GM12878 (cell line): Measurements from ENCODE around the gene CNTN2. TPM values are rescaled to one million over a fixed set of nuclear protein-coding genes. Genes with fewer than 3 reads are reported as not detected.

Experiments used
- ATAC-seq: fragments of 200-7000 bp; cut with Tn5 transposase; 3 replicates; pipeline ENCODE4 v1.9.1; 2020; ENCODE audit warnings: mild to moderate bottlenecking, moderate library complexity
- BruUV-seq: library from RNA; stranded (reverse); fragments of 400-500 nt; replicated peaks from 2 replicates; lab custom pipeline; 2021; lab: Mats Ljungman, UMichigan
- CTCF ChIA-PET: fragments of 300-600 bp; sonication (Branson Sonifier 250); formaldehyde crosslinking; extraction: SDS; loops from one replicate; lab custom pipeline; 2021; ENCODE audit warnings: inconsistent platforms; lab: Yijun Ruan, JAX
- POLR2A ChIA-PET: fragments of 350-600 bp; formaldehyde crosslinking; extraction: SDS; loops from one replicate; lab custom pipeline; 2021; ENCODE audit warnings: inconsistent platforms; lab: Charles Lee
- RAD21 ChIA-PET: fragments of 300-600 bp; sonication (Branson Sonifier 250); formaldehyde crosslinking; loops from one replicate; lab custom pipeline; 2023; ENCODE audit warnings: antibody characterized with exemption; ENCODE audit not compliant: unreplicated experiment; lab: Charles Lee
- SMC1A ChIA-PET: fragments of 300-600 bp; sonication (Branson Sonifier 250); formaldehyde crosslinking; loops from one replicate; lab custom pipeline; 2023; ENCODE audit not compliant: unreplicated experiment, uncharacterized antibody; lab: Charles Lee
- DNase-seq: peaks from one replicate; pipeline ENCODE4 v3.0.0-alpha.2; 2011; ENCODE audit warnings: low read depth, low spot score
- FAIRE-seq: peaks from 3 replicates; lab custom pipeline; 2011; peaks lifted over from hg19 to GRCh38; lab: Jason Lieb, UNC
- H2AFZ ChIP-seq: 2 replicates; pipeline ENCODE4 v1.6.0; 2011; ENCODE audit warnings: low read depth, low read length, control low read depth; ENCODE audit not compliant: control insufficient read depth
- H3K27ac ChIP-seq: 2 replicates; pipeline ENCODE4 v1.5.1; 2011; ENCODE audit warnings: control low read depth; ENCODE audit not compliant: control insufficient read depth, insufficient read depth
- H3K27me3 ChIP-seq, 2 experiments: replicated peaks in 1 of 2; 2 replicates each; pipeline versions ENCODE4 v1.6.0 to v1.6.1; 2011; ENCODE audit warnings: low read length in 1 of 2; ENCODE audit not compliant: control insufficient read depth in 2 of 2, insufficient read depth in 2 of 2
- H3K36me3 ChIP-seq, 2 experiments: 2 replicates each; pipeline ENCODE4 v1.5.1; 2011; ENCODE audit warnings: low read length in 1 of 2; ENCODE audit not compliant: control insufficient read depth in 2 of 2, insufficient read depth in 2 of 2
- H3K4me1 ChIP-seq: 2 replicates; pipeline ENCODE4 v1.6.1; 2011; ENCODE audit warnings: mild to moderate bottlenecking, low read length, moderate library complexity, mixed read lengths; ENCODE audit not compliant: control insufficient read depth, insufficient read depth
- H3K4me2 ChIP-seq: 2 replicates; pipeline ENCODE4 v1.6.0; 2011; ENCODE audit warnings: control low read depth; ENCODE audit not compliant: control insufficient read depth, insufficient read depth
- H3K4me3 ChIP-seq: fragments of 200-600 bp; sonication (generic); 2 replicates; pipeline ENCODE4 v1.5.1; 2016
- H3K79me2 ChIP-seq: 2 replicates; pipeline ENCODE4 v1.6.0; 2011; ENCODE audit warnings: low read length; ENCODE audit not compliant: control insufficient read depth, insufficient read depth
- H3K9ac ChIP-seq: 2 replicates; pipeline ENCODE4 v1.8.0; 2011; ENCODE audit warnings: low read length, control low read depth, mixed read lengths; ENCODE audit not compliant: control insufficient read depth, insufficient read depth
- H3K9me3 ChIP-seq: replicated peaks from 3 replicates; pipeline ENCODE4 v1.5.1; 2011; ENCODE audit warnings: mild to moderate bottlenecking, low read length; ENCODE audit not compliant: control insufficient read depth, insufficient read depth
- H4K20me1 ChIP-seq: 2 replicates; pipeline ENCODE4 v1.6.0; 2011; ENCODE audit not compliant: control insufficient read depth, insufficient read depth
- ASH2L ChIP-seq: fragments of 300-600, 200-600 bp; sonication (generic); IDR thresholded peaks from 2 replicates; pipeline ENCODE4 v1.6.1; 2017; ENCODE audit warnings: low read depth, mild to moderate bottlenecking, borderline replicate concordance
- CREM ChIP-seq: IDR thresholded peaks from 2 replicates; pipeline ENCODE4 v1.6.1; 2014; ENCODE audit warnings: antibody characterized with exemption, low read depth
- ELK1 ChIP-seq: IDR thresholded peaks from 2 replicates; pipeline ENCODE4 v1.6.1; 2012; ENCODE audit warnings: low read depth, low read length, improper control_type of control experiment
- GATAD2B ChIP-seq: fragments of 450-650 bp; conservative IDR thresholded peaks from 2 replicates; pipeline ENCODE4 v1.6.1; 2017; ENCODE audit warnings: low read depth, mild to moderate bottlenecking, moderate library complexity
- IKZF1 ChIP-seq: fragments of 450-650 bp; conservative IDR thresholded peaks from 2 replicates; pipeline ENCODE4 v1.6.1; 2017; ENCODE audit warnings: antibody characterized with exemption, mild to moderate bottlenecking
- IRF3 ChIP-seq: fragments of 450-650 bp; IDR thresholded peaks from 2 replicates; pipeline ENCODE4 v1.6.1; 2014; ENCODE audit warnings: mild to moderate bottlenecking
- MAX ChIP-seq: IDR thresholded peaks from 2 replicates; pipeline ENCODE4 v1.6.1; 2012; ENCODE audit warnings: low read depth, low read length, improper control_type of control experiment
- RFX5 ChIP-seq: IDR thresholded peaks from 2 replicates; pipeline ENCODE4 v1.6.1; 2011; ENCODE audit warnings: low read depth, low read length, improper control_type of control experiment
- YBX1 ChIP-seq: fragments of 450-650 bp; IDR thresholded peaks from 2 replicates; pipeline ENCODE4 v1.6.1; 2016; ENCODE audit warnings: antibody characterized with exemption
- ZBED1 ChIP-seq: IDR thresholded peaks from 2 replicates; pipeline ENCODE4 v1.6.1; 2016; ENCODE audit warnings: borderline replicate concordance
- ZNF592 ChIP-seq: fragments of 450-650 bp; IDR thresholded peaks from 2 replicates; pipeline ENCODE4 v1.6.1; 2017; ENCODE audit warnings: mild to moderate bottlenecking, moderate library complexity
- ZNF687 ChIP-seq: fragments of 450-650 bp; IDR thresholded peaks from 2 replicates; pipeline ENCODE4 v1.6.1; 2017; ENCODE audit warnings: mild to moderate bottlenecking, moderate library complexity
- WGBS: methylation state at CpG from one replicate; pipeline ENCODE4 v1.1.6; 2016; ENCODE audit warnings: low lambda C conversion rate; ENCODE audit not compliant: insufficient replicate concordance, insufficient coverage; ENCODE audit errors: missing lambda C conversion rate; 5-methylcytosine and 5-hydroxymethylcytosine counted together
- in situ Hi-C: fragments of 300-500 bp; cut with MboI; formaldehyde crosslinking; loops from 9 replicates; pipeline ENCODE4 v1.14.3; 2018; ENCODE audit warnings: mixed read lengths
- intact Hi-C: fragments of 100-400 bp; cut with micrococcal nuclease; formaldehyde crosslinking; loops from one replicate; pipeline ENCODE4 v1.14.2; 2022; ENCODE audit not compliant: unreplicated experiment
- polyA plus RNA-seq, 11 experiments: library from polyadenylated mRNA; depleted of rRNA in 4 of 11; unstranded in 6 of 11; stranded (reverse) in 5 of 11; fragments of >200 nt; fragmentation: Nextera tagmentation in 4 of 11; fragmentation: Illumina TruSeq in 1 of 11; extraction: Ambion mirVana in 4 of 11; extraction: Trizol in 1 of 11; gene quantifications; 1 replicate in 1 of 11; 2 replicates in 10 of 11; pipeline versions ENCODE4 v1.2.1 to v1.2.3, GENCODE V29; 2011 to 2016; ENCODE audit warnings: inconsistent platforms in 2 of 11, missing spikeins in 2 of 11, low read depth in 1 of 11
- total RNA-seq, 4 experiments: library from RNA; depleted of rRNA in 3 of 4; stranded (reverse); fragments of >200 nt in 3 of 4; fragmentation: Illumina TruSeq in 1 of 4; extraction: Trizol in 1 of 4; gene quantifications; 2 replicates each; pipeline versions ENCODE4 v1.2.1 to v1.2.3, GENCODE V29; 2013 to 2021

Gene CNTN2
- total and polyA plus RNA-seq, 10 of the 15 experiments (the other 5 are each of a cell fraction or from before 2014, with no cell fraction given): 0.03 TPM; not detected in 9

- FAIRE-seq: no peak
- intact Hi-C loops (no loop called here), in situ Hi-C loops (no loop called here)
- 40% methylated on average over 7 of the region's 7 CpGs for WGBS
- Histone ChIP-seq H3K4me2 (no peak overlapping the region), H3K4me3 (no peak overlapping the region), H2AFZ (no peak overlapping the region), H3K4me1 (no peaks in the 10 kb centered on the region), H3K27me3 (peaks cover 2% of the 10 kb centered on the region in 2 experiments; a peak in 3 of 4 replicates), H3K9ac (no peak overlapping the region), H3K36me3 (no peaks in the 10 kb centered on the region), H3K9me3 (no peaks in the 10 kb centered on the region), H4K20me1 (no peaks in the 10 kb centered on the region), H3K27ac (no peak overlapping the region), H3K79me2 (no peaks in the 10 kb centered on the region)
- POLR2A ChIA-PET: no interaction called here
- no peak for ATAC-seq
- SMC1A ChIA-PET: no interaction called here
- no TSS peak for BruUV-seq
- RAD21 ChIA-PET: no interaction called here
- CTCF ChIA-PET: interaction anchor here (1.6 to 2.2 kb wide), 2 partner anchors 14 to 59 kb away, joined by 4 to 5 read pairs; no protein-coding TSS in a partner anchor
- no peak for DNase-seq
- TF ChIP-seq IRF3 (no peak), YBX1 (no peak), ZNF592 (no peak), MAX (no peak), ELK1 (no peak), ZBED1 (no peak), IKZF1 (no peak), CREM (no peak), ASH2L (no peak), GATAD2B (no peak), ZNF687 (no peak), RFX5 (no peak)
Measured at GRCh38 chr1:205002705-205003104, 40.3 kb upstream of the CNTN2 start.
